ENCODE results near the gene ANXA10.
"Not testable (repeated sequence)": the region's sequence is repeated elsewhere in the genome, so short reads cannot be mapped to it uniquely, and the experiment has no call there.

ANXA10 gene

DNA sequence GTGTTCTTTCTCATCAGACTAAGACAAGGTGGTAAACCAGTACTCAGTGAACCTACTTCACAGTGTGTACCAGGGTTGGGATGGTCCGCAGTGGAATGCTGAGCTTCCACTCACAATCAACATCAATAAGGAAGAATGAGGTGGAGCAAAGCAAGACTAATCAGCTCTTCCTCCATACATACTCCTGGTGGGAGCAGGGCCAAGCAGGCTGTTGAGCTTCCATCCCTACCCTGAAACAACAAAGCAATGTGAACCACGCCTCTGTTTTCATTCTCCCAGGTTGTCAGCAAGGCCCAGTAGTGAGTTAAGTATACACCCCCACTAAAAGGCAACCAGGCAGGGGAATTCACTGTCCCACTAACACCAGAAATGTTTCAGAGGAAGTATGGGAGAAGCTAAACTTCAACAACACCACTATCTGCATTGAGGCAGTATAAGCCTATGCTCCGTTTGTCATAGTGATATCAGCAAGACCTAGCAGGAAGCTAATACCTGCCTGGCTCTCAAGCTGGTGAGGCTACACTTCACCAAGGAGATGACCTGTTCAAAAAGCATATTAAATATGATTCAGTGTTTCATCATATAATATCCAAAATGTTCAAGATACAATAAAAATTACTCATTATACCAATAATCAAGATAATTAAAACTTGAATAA lies 116.7 kb downstream of the ANXA10 start:
- Mint-ChIP-seq H3K36me3 (ENCODE audit: low read depth) (peaks cover 7% of the 10 kb centered on the region), H3K27ac (no peak overlapping the region), H3K27me3 (no peaks in the 10 kb centered on the region), H3K4me3 (no peak overlapping the region), H3K4me1 (ENCODE audit: low read depth) (no peaks in the 10 kb centered on the region), H3K9me3 (peaks cover 27% of the 10 kb centered on the region)
- DNase-seq, result no peak

DNA sequence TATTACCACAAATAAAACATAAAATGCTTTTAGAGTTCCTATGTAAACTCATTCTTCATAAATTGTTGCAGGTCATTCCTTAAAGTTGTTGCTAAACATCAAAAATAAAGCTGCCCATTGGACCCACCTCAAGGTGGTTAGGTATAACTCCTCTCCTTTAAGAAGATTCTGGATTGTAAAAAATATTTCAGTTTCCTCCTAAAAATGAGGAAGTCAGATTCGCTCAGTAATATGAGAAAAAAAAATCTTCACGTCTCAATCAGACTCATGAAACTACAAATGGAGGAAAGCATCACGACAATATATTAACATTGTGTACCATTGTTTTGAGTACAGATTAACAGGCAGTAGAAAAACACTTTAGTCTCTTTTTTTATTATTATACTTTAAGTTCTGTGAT lies 120.3 kb downstream of the ANXA10 start:
- Mint-ChIP-seq H3K27ac (no peak overlapping the region), H3K27me3 (no peaks in the 10 kb centered on the region), H3K4me1 (ENCODE audit: low read depth) (no peaks in the 10 kb centered on the region), H3K9me3 (peaks cover 23% of the 10 kb centered on the region), H3K4me3 (no peak overlapping the region), H3K36me3 (ENCODE audit: low read depth) (peaks cover 43% of the 10 kb centered on the region)
- DNase-seq, result no peak

DNA sequence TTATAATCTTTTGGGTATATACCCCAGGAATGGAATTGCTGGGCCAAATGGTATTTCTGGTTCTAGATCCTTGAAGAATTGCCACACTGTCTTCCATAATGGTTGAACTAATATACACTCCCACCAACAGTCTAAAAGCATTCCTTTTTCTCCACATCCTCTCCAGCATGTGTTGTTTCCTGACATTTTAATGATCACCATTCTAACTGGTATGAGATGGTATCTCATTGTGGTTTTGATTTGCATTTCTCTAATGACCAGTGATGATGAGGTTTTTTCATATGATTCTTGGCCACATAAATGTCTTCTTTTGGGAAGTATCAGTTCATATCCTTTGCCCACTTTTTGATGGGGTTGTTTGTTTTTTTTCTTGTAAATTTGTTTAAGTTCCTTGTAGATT lies 121.2 kb downstream of the ANXA10 start:
- H3K9me3 Mint-ChIP-seq, result peaks cover 30% of the 10 kb centered on the region
- not testable (repeated sequence) for H3K27me3 Mint-ChIP-seq; H3K27ac Mint-ChIP-seq; H3K4me1 Mint-ChIP-seq (ENCODE audit: low read depth); DNase-seq; H3K4me3 Mint-ChIP-seq
- peaks cover 50% of the 10 kb centered on the region for H3K36me3 Mint-ChIP-seq (ENCODE audit: low read depth)

DNA sequence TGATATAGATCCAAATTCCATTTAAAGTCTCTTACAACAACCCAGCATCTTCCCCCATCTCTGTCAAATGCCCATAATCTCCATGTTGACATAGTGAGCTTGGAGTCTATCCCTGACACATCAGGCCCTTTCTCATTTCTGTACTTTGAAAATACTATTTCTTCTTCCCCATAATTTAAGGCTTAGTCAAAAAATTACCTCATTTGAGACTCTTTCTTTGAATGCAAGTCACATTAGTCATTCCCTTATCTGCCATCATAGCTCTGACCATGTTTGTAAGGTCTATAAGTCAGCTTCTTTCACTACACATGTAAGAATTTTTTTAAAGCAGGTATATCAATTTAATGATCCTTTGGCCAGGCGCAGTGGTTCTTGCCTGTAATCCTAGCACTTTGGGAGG lies 126.3 kb downstream of the ANXA10 start:
- H3K4me1 Mint-ChIP-seq (ENCODE audit: low read depth), result peaks cover 2% of the 10 kb centered on the region
- no peak overlapping the region for H3K4me3 Mint-ChIP-seq
- peaks cover 20% of the 10 kb centered on the region for H3K9me3 Mint-ChIP-seq
- peaks cover 83% of the 10 kb centered on the region for H3K36me3 Mint-ChIP-seq (ENCODE audit: low read depth)
- no peak overlapping the region for H3K27ac Mint-ChIP-seq
- no peak for DNase-seq
- no peaks in the 10 kb centered on the region for H3K27me3 Mint-ChIP-seq

DNA sequence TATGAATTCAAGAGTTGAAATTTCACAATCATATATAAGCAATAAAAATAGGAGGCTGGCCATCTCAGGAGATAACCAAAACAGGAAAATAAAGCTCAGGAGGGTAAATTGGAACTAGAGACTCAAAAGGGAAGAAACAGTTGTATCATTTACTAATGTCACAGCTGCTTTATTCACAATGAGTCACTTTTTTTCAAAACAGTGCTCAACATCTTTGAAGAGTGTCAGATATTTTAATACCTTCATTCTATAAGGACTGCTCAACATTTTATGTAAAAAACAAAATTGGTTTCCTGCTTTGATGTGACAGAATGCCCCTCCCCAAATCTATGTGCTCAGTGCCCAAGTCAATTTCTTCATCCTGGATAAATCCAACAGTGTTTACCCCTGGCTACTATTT lies 128.6 kb downstream of the ANXA10 start:
- H3K36me3 Mint-ChIP-seq (ENCODE audit: low read depth), result peaks cover 80% of the 10 kb centered on the region

DNA sequence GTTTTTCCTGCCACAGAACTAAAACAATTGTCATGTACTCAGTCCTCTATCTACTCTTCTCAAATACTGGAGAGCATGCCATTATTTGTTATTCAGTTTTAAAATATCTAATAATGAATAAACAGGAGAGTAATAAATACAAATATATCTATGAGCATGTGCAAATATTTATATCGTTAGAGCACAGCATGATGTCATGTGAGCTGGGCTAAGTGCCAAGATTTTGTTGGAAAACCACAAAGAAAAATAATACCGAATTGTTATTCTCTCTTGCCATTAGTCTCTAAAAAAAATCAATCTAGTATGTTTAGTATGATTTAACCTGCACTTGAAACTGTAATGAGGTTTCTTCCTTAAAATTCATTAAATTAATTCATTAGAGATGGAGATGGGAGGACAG lies 129.0 kb downstream of the ANXA10 start:
- Mint-ChIP-seq H3K36me3 (ENCODE audit: low read depth) (peaks cover 80% of the 10 kb centered on the region), H3K4me1 (ENCODE audit: low read depth) (peaks cover 2% of the 10 kb centered on the region), H3K9me3 (peaks cover 11% of the 10 kb centered on the region), H3K4me3 (no peak overlapping the region), H3K27ac (no peak overlapping the region), H3K27me3 (no peaks in the 10 kb centered on the region)
- no peak for DNase-seq

More for the DNA sequence above, 128.6 kb downstream of the ANXA10 start:
- Mint-ChIP-seq H3K27me3 (no peaks in the 10 kb centered on the region), H3K27ac (no peak overlapping the region), H3K4me1 (ENCODE audit: low read depth) (peaks cover 2% of the 10 kb centered on the region), H3K4me3 (no peak overlapping the region), H3K9me3 (peaks cover 11% of the 10 kb centered on the region)
- DNase-seq, result no peak

Measured in activated T-cell treated with anti-CD3 and anti-CD28 coated beads, Interleukin-2, amount 50 U/mL, for 24 hours (primary cell).